GM10266 (cell line): ENCODE data around the gene ARL4C.
A peak's percentile ranks its signal among the peaks of the same experiment; 100 is the strongest.

Experiments used
- DNase-seq: peaks from one replicate; pipeline ENCODE4 v3.0.0; 2012; ENCODE audit errors: extremely low spot score
- CTCF ChIP-seq: IDR thresholded peaks from 2 replicates; pipeline ENCODE4 v1.5.1; 2012; ENCODE audit warnings: mild to moderate bottlenecking, low read depth; ENCODE audit not compliant: control insufficient read depth, insufficient read depth; ENCODE audit errors: missing control alignments

Gene ARL4C

GRCh38 chr2:234491897-234492296, 5.0 kb downstream of the ARL4C start:
- no peak for TF ChIP-seq CTCF
- no peak for DNase-seq

- no peak for DNase-seq
- TF ChIP-seq CTCF: no peak
Measured at GRCh38 chr2:234491281-234491680, 5.6 kb downstream of the ARL4C start.

- peak; percentile 20 for DNase-seq
- no peak for TF ChIP-seq CTCF
Measured at GRCh38 chr2:234490271-234491091, 6.4 kb downstream of the ARL4C start.

- no peak for TF ChIP-seq CTCF
Measured at GRCh38 chr2:234488913-234489451, 7.9 kb downstream of the ARL4C start.

GRCh38 chr2:234488486-234488885, 8.4 kb downstream of the ARL4C start:
- TF ChIP-seq CTCF: no peak
- DNase-seq: no peak

More at GRCh38 chr2:234488913-234489451, 7.9 kb downstream of the ARL4C start:
- peak; percentile 42 for DNase-seq

GRCh38 chr2:234487356-234487755, 9.5 kb downstream of the ARL4C start:
- DNase-seq: no peak
- no peak for TF ChIP-seq CTCF
